GM06990 (cell line): ENCODE results near the gene FHIT.

Experiments
- DNase-seq: peaks from one replicate; pipeline ENCODE4 v3.0.0-alpha.2; 2011; ENCODE audit not compliant: insufficient read length; ENCODE audit errors: extremely low read depth
- H3K27me3 ChIP-seq: replicated peaks from 2 replicates; pipeline ENCODE4 v1.6.0; 2011; ENCODE audit warnings: low read length; ENCODE audit not compliant: control insufficient read depth, insufficient read depth
- H3K36me3 ChIP-seq: 2 replicates; pipeline ENCODE4 v1.5.1; 2011; ENCODE audit warnings: low read length; ENCODE audit not compliant: control insufficient read depth, insufficient read depth
- H3K4me3 ChIP-seq: replicated peaks from 2 replicates; pipeline ENCODE4 v1.5.1; 2011; ENCODE audit warnings: low read depth, mild to moderate bottlenecking, control low read depth, low read length
- TF ChIP-seq, protein P1 (sequence below): IDR thresholded peaks from 2 replicates; pipeline ENCODE4 v1.5.1; 2011; ENCODE audit warnings: low read length, control low read depth, mild to moderate bottlenecking, inconsistent platforms; ENCODE audit not compliant: insufficient read depth, poor library complexity, severe bottlenecking

FHIT gene

DNA sequence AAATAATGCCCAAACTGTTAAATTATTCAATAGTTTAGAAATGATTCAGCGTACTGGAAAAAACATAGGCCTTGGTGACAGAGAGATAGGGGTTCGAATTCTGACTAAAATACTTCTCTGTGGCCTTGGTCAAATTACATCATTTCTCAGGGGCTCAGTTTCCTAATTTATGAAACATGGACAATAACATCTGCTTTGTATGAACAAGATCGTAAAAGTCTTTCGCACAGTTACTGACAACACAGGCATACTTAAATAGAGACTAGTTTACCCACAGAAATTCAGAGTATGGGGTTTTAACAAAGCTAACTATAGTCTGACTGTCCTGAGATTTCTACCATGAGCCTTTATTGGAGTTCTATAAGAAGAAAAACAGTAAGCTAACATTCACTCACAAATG is 440.4 kb downstream of the FHIT start:
- H3K36me3 ChIP-seq: no peaks in the 10 kb centered on the region
- no peak for DNase-seq
- no peak overlapping the region for H3K4me3 ChIP-seq
- TF ChIP-seq, protein P1, sequence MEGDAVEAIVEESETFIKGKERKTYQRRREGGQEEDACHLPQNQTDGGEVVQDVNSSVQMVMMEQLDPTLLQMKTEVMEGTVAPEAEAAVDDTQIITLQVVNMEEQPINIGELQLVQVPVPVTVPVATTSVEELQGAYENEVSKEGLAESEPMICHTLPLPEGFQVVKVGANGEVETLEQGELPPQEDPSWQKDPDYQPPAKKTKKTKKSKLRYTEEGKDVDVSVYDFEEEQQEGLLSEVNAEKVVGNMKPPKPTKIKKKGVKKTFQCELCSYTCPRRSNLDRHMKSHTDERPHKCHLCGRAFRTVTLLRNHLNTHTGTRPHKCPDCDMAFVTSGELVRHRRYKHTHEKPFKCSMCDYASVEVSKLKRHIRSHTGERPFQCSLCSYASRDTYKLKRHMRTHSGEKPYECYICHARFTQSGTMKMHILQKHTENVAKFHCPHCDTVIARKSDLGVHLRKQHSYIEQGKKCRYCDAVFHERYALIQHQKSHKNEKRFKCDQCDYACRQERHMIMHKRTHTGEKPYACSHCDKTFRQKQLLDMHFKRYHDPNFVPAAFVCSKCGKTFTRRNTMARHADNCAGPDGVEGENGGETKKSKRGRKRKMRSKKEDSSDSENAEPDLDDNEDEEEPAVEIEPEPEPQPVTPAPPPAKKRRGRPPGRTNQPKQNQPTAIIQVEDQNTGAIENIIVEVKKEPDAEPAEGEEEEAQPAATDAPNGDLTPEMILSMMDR: no peak
- no peaks in the 10 kb centered on the region for H3K27me3 ChIP-seq

DNA sequence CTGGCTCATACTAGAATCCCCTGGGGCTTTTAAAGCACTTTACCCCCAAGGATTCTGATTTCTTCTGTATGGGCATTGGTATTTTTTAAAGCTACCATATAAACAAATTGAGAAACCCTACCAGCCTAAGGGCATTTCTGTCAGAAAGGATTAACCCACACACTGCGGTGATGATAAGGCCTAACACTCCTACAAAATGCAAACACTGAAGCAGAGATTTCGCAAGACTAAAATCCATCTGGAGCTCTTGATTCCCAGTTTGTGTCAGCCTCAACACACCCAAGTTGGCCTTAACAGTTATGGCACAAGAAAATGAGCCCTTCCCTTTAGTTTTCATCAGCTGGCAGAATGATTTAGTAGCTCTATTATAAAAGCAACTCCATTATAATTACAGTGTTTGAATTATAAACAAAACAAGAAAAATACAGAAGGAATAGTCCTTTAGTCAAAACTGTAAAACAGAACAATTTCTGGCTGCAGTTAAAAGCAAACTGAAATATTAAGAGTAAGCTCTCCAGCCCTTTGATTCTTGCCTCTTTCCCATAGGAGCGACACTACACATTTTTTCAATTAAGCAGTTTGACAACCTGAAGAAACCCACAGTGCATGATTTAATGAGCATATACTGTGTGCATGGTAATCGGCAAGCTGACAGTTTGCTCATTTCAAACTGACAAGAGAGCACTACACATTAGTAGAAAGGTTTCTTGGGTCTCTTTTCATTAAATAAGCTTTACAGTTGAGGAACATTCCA is 441.2 kb downstream of the FHIT start:
- no peaks in the 10 kb centered on the region for H3K27me3 ChIP-seq
- TF ChIP-seq, protein P1: no peak
- H3K36me3 ChIP-seq: no peaks in the 10 kb centered on the region
- no peak overlapping the region for H3K4me3 ChIP-seq
- DNase-seq: no peak

DNA sequence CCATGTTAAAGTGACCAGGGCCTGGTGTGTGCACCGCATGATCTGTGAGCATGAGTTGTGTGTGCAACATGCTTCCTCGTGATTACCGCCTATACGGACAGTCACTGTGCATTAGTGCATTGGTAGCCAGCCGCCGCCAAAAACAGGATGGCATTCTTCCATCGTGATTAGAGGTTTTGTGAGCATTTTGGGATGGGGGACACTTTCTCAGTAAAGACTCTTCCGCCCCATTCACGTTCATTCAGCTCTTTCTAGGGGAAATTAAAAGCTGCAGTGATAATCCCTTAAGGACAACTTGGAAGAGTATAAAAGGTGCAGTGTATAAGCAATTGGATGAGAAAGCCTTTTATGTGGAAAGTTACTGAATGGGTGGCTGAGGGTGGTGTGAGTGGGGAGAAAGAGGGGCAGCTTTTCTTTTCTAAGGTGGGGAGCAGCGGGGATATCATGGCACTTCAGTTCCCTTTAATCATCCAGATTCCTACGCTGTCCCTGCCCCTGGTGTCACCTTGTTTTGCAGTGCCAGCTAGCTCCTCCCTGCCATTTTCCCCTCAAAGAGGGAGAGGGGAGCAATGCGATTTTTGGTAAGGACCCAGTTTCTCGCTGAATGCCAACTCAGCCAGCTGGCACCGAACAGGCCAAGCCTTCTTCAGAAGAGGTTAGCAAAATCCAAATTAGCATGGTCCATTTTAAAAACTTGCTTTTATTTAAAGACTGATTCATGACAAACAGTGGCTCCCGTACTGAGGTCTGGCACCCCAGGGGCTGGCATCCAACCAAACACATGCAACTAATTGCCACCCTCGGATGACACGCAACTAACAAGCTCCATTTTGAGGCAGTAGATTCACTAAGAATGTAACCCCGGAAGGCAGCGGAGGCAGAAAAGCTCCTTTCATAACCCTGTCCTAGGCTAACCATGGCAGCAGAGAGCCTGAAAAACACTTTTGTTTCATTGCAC is 447.8 kb downstream of the FHIT start:
- Histone ChIP-seq H3K27me3 (no peaks in the 10 kb centered on the region), H3K4me3 (no peak overlapping the region), H3K36me3 (no peaks in the 10 kb centered on the region)
- TF ChIP-seq, protein P1: no peak
- DNase-seq: no peak

DNA sequence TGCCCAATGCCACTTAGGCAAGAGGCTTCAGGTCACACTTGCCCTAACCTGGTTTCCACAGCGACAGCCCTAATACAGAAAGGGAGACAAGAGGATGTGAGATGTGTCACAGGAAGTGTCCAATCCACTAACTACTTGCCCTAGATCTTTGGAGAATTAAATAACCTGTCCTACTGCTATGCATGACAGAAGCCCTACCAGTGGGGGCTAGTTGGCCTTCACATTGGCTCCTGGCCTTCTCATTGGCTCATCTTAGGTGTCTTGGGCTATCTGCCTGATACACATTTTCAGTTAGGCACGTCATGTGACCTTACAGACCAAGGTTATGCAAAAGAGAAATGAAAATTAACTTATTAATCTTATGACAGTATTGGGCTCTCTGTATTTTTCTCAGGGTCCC is 449.9 kb downstream of the FHIT start:
- TF ChIP-seq, protein P1: no peak
- Histone ChIP-seq H3K4me3 (no peak overlapping the region), H3K36me3 (no peaks in the 10 kb centered on the region), H3K27me3 (no peaks in the 10 kb centered on the region)
- no peak for DNase-seq

DNA sequence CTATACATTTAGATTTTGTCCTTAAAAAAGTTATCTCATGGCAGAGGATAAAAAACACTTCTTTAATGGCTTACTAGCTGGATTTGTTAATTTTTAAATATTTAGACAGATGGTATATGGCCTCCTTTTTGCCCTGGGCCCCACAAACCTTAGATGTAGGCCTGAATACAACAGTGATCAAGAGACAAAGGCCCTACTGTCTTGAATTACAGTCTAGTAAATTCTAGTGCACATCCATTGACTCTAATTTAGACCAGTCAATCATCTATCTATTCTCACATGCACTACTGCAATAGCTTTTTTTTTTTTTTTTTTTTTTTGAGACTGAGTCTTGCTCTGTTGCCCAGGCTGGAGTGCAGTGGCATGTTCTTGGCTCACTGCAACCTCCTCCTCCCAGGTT is 452.8 kb downstream of the FHIT start:
- TF ChIP-seq, protein P1: no peak
- DNase-seq: no peak
- Histone ChIP-seq H3K36me3 (no peaks in the 10 kb centered on the region), H3K4me3 (no peak overlapping the region), H3K27me3 (no peaks in the 10 kb centered on the region)
